Sigmoid colon (tissue), 3 donors: ENCODE data around the gene KRT76.

Source experiments
- CTCF ChIP-seq, 4 experiments: fragments of 450-650 bp in 3 of 4; fragments of 200-600 bp in 1 of 4; IDR thresholded peaks; one replicate each; pipeline ENCODE4 v1.5.1; 2016 to 2019; ENCODE audit warnings: antibody characterized with exemption in 4 of 4, mild to moderate bottlenecking in 3 of 4, moderate library complexity in 2 of 4
- POLR2A ChIP-seq, 2 donors: fragments of 450-650 bp; IDR thresholded peaks; one replicate each; pipeline ENCODE4 v1.6.1; 2016; ENCODE audit warnings: antibody characterized with exemption in 2 of 2, mild to moderate bottlenecking in 2 of 2, moderate library complexity in 2 of 2

GRCh38 chr12:52741375-52742195 lies 35.6 kb downstream of the KRT76 start:
- no peak for TF ChIP-seq CTCF (IDR thresholded peaks at IDR 0.05)
- TF ChIP-seq POLR2A (IDR thresholded peaks at IDR 0.05): no peak
